ENCODE results near the gene GASK1B.

GASK1B gene

GRCh38 chr4:158182736-158183135 is 9.9 kb upstream of the GASK1B start:
- DNase-seq = no peak

GRCh38 chr4:158181906-158182305 is 9.1 kb upstream of the GASK1B start:
- DNase-seq = no peak

- no peak for DNase-seq
Measured at GRCh38 chr4:158179465-158179864, 6.6 kb upstream of the GASK1B start.

- no peak for DNase-seq
Measured at GRCh38 chr4:158176776-158177175, 4.0 kb upstream of the GASK1B start.

- no peak for DNase-seq
Measured at GRCh38 chr4:158176108-158176507, 3.3 kb upstream of the GASK1B start.

GRCh38 chr4:158170691-158171561 is 1.9 kb downstream of the GASK1B start:
- DNase-seq = peak; percentile 56

GRCh38 chr4:158169931-158170690 is 2.7 kb downstream of the GASK1B start:
- DNase-seq = no peak

- DNase-seq = no peak
Measured at GRCh38 chr4:158169506-158169905, 3.3 kb downstream of the GASK1B start.

GRCh38 chr4:158168606-158169005 is 4.2 kb downstream of the GASK1B start:
- no peak for DNase-seq

- DNase-seq = no peak
Measured at GRCh38 chr4:158166701-158167100, 6.1 kb downstream of the GASK1B start.

- DNase-seq = no peak
Measured at GRCh38 chr4:158164768-158165213, 8.0 kb downstream of the GASK1B start.

- DNase-seq = no peak
Measured at GRCh38 chr4:158163941-158164767, 8.7 kb downstream of the GASK1B start.

GRCh38 chr4:158162631-158163030 is 10.2 kb downstream of the GASK1B start:
- no peak for DNase-seq

- DNase-seq = no peak
Measured at GRCh38 chr4:158161551-158162354, 11.1 kb downstream of the GASK1B start.

- no peak for DNase-seq
Measured at GRCh38 chr4:158159718-158160094, 13.1 kb downstream of the GASK1B start.

GRCh38 chr4:158159054-158159717 is 13.6 kb downstream of the GASK1B start:
- no peak for DNase-seq

GRCh38 chr4:158157412-158157811 is 15.4 kb downstream of the GASK1B start:
- no peak for DNase-seq

- DNase-seq = no peak
Measured at GRCh38 chr4:158155656-158156356, 17.0 kb downstream of the GASK1B start.

- DNase-seq = no peak
Measured at GRCh38 chr4:158147151-158147550, 25.7 kb downstream of the GASK1B start.

- no peak for DNase-seq
Measured at GRCh38 chr4:158146736-158147135, 26.1 kb downstream of the GASK1B start.

GRCh38 chr4:158139086-158139485 is 33.7 kb downstream of the GASK1B start:
- no peak for DNase-seq

All from activated CD4-positive, alpha-beta T cell treated with anti-CD3 and anti-CD28 coated beads for 48 hours (primary cell).